Measurements from ENCODE around the gene SASH1.
"Not testable (repeated sequence)": the region's sequence is repeated elsewhere in the genome, so short reads cannot be mapped to it uniquely, and the experiment has no call there.

SASH1 gene

DNA sequence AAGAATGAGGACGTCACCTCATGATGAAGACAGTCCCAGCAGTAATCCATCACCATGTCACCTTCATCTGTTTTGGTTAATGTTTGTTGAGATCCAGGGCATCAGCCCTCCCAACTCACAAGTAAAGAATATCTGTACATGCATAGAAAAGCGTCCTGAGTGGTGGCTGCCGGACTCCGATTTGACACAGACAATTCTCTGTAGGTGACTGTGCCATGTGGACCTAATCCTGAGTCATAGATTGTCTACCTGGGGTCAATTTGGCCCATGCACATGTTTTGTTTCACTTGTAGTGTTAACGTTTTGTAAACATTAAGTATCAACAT, 235.8 kb downstream of the SASH1 start:
- no peaks in the 10 kb centered on the region for H3K9me3 ChIP-seq (ENCODE audit: control insufficient read depth, insufficient read depth, low read length)
- no peak overlapping the region for H3K27ac ChIP-seq (ENCODE audit: low read depth, low read length)
- H3K27me3 ChIP-seq (ENCODE audit: control insufficient read depth, low read length) = peaks cover 18% of the 10 kb centered on the region
- H4K20me1 ChIP-seq (ENCODE audit: control insufficient read depth, insufficient read depth, low read depth, low read length) = no peaks in the 10 kb centered on the region
- no peaks in the 10 kb centered on the region for H3K79me2 ChIP-seq (ENCODE audit: control insufficient read depth, low read length)
- TF ChIP-seq EZH2phosphoT487 (IDR thresholded peaks at IDR 0.05; ENCODE audit: borderline replicate concordance, low read length) (no peak), CTCF (IDR thresholded peaks at IDR 0.05; ENCODE audit: low read depth, low read length, poor library complexity, severe bottlenecking) (no peak)
- no peaks in the 10 kb centered on the region for H3K36me3 ChIP-seq (ENCODE audit: control insufficient read depth, low read length)
- H3F3A ChIP-seq (ENCODE audit: control insufficient read depth, insufficient read depth) = no peaks in the 10 kb centered on the region
- no peak overlapping the region for H3K4me3 ChIP-seq (ENCODE audit: low read length)
- H3K9me2 ChIP-seq (replicated peaks; ENCODE audit: control insufficient read depth, low read length) = no peaks in the 10 kb centered on the region
- 0 out of 2 replicates have a peak, but pooled peaks cover 3% of the 10 kb centered on the region for H3K4me1 ChIP-seq (ENCODE audit: control insufficient read depth, low read length)
- H3K4me2 ChIP-seq (ENCODE audit: low read length) = no peak overlapping the region

DNA sequence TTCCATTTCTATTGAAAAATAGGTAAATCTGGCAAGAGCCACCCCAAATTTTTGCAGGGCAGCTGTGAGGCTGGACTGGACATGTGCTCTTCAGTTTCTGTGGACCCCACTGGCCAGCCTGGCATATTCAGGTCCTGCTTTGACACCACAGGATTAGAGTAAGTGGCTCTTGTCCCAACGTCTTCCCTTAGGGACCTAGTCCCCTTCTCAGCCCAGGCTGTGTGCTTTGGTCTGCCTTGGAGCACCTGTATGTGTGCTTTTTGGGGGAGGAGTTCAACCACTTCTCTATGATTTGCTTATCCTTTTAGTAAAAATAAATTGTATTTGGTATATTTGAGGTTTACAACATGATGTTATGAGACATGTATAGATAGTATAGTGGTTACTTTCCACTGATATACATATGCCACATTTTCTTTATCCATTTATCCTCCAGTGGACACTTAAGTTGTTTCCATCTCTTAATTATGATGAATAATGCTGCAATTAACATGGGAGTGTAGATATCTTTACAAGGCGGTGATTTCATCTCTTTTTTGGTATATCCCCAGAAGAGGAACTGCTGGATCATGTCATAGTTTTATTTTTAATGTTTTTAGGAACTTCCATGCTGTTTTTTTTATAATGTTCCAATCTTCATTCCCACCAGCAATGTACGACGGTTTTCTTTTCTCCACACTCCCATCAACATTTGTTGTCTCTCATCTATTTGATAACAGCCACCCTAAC, 236.4 kb downstream of the SASH1 start:
- H3K4me1 ChIP-seq (ENCODE audit: control insufficient read depth, low read length) = 0 out of 2 replicates have a peak, but pooled peaks cover 3% of the 10 kb centered on the region

DNA sequence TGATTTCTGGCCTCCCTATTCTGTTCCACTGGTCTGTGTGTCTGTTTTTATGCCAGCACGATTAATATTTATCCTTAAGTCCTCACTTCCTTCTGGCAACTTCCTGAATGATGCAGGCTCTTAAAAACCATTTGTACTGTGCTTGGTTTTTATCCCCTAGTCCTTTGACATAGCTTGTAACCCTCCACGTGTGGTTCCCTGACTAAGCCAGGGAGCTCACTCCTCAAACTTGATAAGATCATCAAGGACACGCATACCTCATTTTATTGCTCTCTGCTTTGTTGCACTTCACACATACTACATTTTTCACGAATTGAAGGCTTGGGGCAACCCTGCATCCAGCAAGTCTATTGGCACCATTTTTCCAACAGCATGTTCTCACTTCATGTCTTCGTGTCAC, 237.8 kb downstream of the SASH1 start:
- Histone ChIP-seq H3K36me3 (ENCODE audit: control insufficient read depth, low read length) (no peaks in the 10 kb centered on the region), H3K27ac (ENCODE audit: low read depth, low read length) (no peak overlapping the region), H3K4me3 (ENCODE audit: low read length) (no peak overlapping the region), H3F3A (ENCODE audit: control insufficient read depth, insufficient read depth) (no peaks in the 10 kb centered on the region), H3K27me3 (ENCODE audit: control insufficient read depth, low read length) (peaks cover 15% of the 10 kb centered on the region), H3K9me3 (ENCODE audit: control insufficient read depth, insufficient read depth, low read length) (no peaks in the 10 kb centered on the region), H3K4me2 (ENCODE audit: low read length) (no peak overlapping the region), H3K4me1 (ENCODE audit: control insufficient read depth, low read length) (0 out of 2 replicates have a peak, but pooled peaks cover 3% of the 10 kb centered on the region), H4K20me1 (ENCODE audit: control insufficient read depth, insufficient read depth, low read depth, low read length) (no peaks in the 10 kb centered on the region), H3K79me2 (ENCODE audit: control insufficient read depth, low read length) (no peaks in the 10 kb centered on the region), H3K9me2 (replicated peaks; ENCODE audit: control insufficient read depth, low read length) (no peaks in the 10 kb centered on the region)
- no peak for TF ChIP-seq EZH2phosphoT487 (IDR thresholded peaks at IDR 0.05; ENCODE audit: borderline replicate concordance, low read length)

More for the DNA sequence above, 236.4 kb downstream of the SASH1 start:
- Histone ChIP-seq H3K27me3 (ENCODE audit: control insufficient read depth, low read length) (peaks cover 18% of the 10 kb centered on the region), H3K9me2 (replicated peaks; ENCODE audit: control insufficient read depth, low read length) (no peaks in the 10 kb centered on the region), H3K27ac (ENCODE audit: low read depth, low read length) (no peak overlapping the region), H3K4me2 (ENCODE audit: low read length) (no peak overlapping the region), H3F3A (ENCODE audit: control insufficient read depth, insufficient read depth) (no peaks in the 10 kb centered on the region), H3K4me3 (ENCODE audit: low read length) (no peak overlapping the region), H4K20me1 (ENCODE audit: control insufficient read depth, insufficient read depth, low read depth, low read length) (no peaks in the 10 kb centered on the region), H3K9me3 (ENCODE audit: control insufficient read depth, insufficient read depth, low read length) (no peaks in the 10 kb centered on the region), H3K36me3 (ENCODE audit: control insufficient read depth, low read length) (no peaks in the 10 kb centered on the region), H3K79me2 (ENCODE audit: control insufficient read depth, low read length) (no peaks in the 10 kb centered on the region)
- no peak for TF ChIP-seq CTCF (IDR thresholded peaks at IDR 0.05; ENCODE audit: low read depth, low read length, poor library complexity, severe bottlenecking)

DNA sequence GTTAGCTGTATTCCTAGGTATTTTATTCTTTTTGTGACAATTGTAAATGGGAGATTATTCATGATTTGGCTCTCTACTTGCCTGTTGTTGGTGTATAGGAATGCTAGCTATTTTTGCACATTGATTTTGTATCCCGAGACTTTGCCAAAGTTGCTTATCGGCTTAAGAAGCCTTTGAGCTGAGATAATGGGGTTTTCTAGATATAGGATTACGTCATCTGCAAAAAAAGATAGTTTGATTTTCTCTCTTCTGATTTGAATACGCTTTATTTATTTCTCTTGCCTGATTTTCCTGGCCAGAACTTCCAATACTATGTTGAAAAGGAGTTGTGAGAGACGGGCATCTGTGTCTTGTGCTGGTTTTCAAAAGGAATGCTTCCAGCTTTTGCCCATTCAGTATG, 241.0 kb downstream of the SASH1 start:
- Histone ChIP-seq H3K4me2 (ENCODE audit: low read length) (no peak overlapping the region), H3K4me3 (ENCODE audit: low read length) (no peak overlapping the region), H3F3A (ENCODE audit: control insufficient read depth, insufficient read depth) (no peaks in the 10 kb centered on the region), H3K4me1 (ENCODE audit: control insufficient read depth, low read length) (0 out of 2 replicates have a peak, but pooled peaks cover 3% of the 10 kb centered on the region), H3K36me3 (ENCODE audit: control insufficient read depth, low read length) (no peaks in the 10 kb centered on the region), H3K9me2 (replicated peaks; ENCODE audit: control insufficient read depth, low read length) (no peaks in the 10 kb centered on the region), H4K20me1 (ENCODE audit: control insufficient read depth, insufficient read depth, low read depth, low read length) (no peaks in the 10 kb centered on the region), H3K27ac (ENCODE audit: low read depth, low read length) (no peak overlapping the region), H3K9me3 (ENCODE audit: control insufficient read depth, insufficient read depth, low read length) (no peaks in the 10 kb centered on the region), H3K79me2 (ENCODE audit: control insufficient read depth, low read length) (no peaks in the 10 kb centered on the region), H3K27me3 (ENCODE audit: control insufficient read depth, low read length) (peaks cover 2% of the 10 kb centered on the region; the same call in 1 of the 2 replicates)
- TF ChIP-seq EZH2phosphoT487 (IDR thresholded peaks at IDR 0.05; ENCODE audit: borderline replicate concordance, low read length) = no peak
- TF ChIP-seq CTCF (IDR thresholded peaks at IDR 0.05; ENCODE audit: low read depth, low read length, poor library complexity, severe bottlenecking) = no peak

DNA sequence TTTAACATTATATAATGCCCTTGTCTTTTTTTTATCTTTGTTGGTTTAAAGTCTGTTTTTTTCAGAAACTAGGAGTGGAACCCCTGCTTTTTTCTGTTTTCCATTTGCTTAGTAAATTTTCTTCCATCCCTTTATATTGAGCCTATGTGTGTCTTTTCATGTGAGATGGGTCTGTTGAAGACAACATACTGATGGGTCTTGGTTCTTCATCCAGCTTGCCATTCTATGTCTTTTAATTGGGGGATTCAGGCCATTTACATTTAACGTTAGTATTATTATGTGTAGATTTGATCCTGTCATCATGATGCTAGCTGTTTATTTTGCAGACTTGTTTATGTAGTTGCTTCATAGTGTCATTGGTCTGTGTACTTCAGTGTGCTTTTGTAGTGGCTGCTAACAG, 243.0 kb downstream of the SASH1 start:
- H3K9me3 ChIP-seq (ENCODE audit: control insufficient read depth, insufficient read depth, low read length); H4K20me1 ChIP-seq (ENCODE audit: control insufficient read depth, insufficient read depth, low read depth, low read length); H3K4me3 ChIP-seq (ENCODE audit: low read length); H3K9me2 ChIP-seq (replicated peaks; ENCODE audit: control insufficient read depth, low read length); H3K27ac ChIP-seq (ENCODE audit: low read depth, low read length); H3K4me1 ChIP-seq (ENCODE audit: control insufficient read depth, low read length); H3K4me2 ChIP-seq (ENCODE audit: low read length); H3F3A ChIP-seq (ENCODE audit: control insufficient read depth, insufficient read depth); H3K27me3 ChIP-seq (ENCODE audit: control insufficient read depth, low read length); H3K36me3 ChIP-seq (ENCODE audit: control insufficient read depth, low read length); H3K79me2 ChIP-seq (ENCODE audit: control insufficient read depth, low read length): not testable (repeated sequence)

Data from DOHH2 (cell line).